Astrocyte of the spinal cord (primary cell): ENCODE data around the gene F8.
"Not testable (repeated sequence)": the region's sequence is repeated elsewhere in the genome, so short reads cannot be mapped to it uniquely, and the experiment has no call there.

Source experiments
- DNase-seq: peaks from one replicate; pipeline ENCODE4 v3.0.0; 2011; ENCODE audit warnings: low read depth, low spot score
- H3K4me3 ChIP-seq: 2 replicates; pipeline ENCODE4 v1.5.1; 2011; ENCODE audit warnings: low read depth, mild to moderate bottlenecking, low read length, moderate library complexity
- in situ Hi-C: cut with HindIII; loops from 2 replicates; pipeline ENCODE4 v1.10.0; 2017; ENCODE audit warnings: low sequenced_read_pairs
- TF ChIP-seq, protein P1 (sequence below): IDR thresholded peaks from 2 replicates; pipeline ENCODE4 v1.5.1; 2012; ENCODE audit warnings: low read depth, mild to moderate bottlenecking, low read length, inconsistent platforms

The F8 gene

DNA sequence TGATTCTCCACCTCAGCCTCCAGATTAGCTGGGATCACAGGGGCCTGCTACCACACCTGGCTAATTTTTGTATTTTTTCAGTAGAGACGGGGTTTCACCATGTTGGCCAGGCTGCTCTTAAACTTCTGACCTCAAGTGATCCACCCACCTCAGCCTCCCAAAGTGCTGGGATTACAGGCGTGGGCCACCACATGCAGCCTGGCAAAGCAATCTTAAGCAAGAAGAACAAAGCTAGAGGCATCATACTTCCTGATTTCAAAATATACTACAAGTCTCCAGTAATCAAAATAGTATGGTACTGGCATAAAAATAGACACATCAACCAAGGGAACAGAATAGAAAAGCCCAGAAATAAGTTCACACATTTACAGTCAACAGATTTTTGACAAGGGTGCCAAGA lies 149.2 kb downstream of the F8 start:
- DNase-seq = no peak
- TF ChIP-seq, protein P1, sequence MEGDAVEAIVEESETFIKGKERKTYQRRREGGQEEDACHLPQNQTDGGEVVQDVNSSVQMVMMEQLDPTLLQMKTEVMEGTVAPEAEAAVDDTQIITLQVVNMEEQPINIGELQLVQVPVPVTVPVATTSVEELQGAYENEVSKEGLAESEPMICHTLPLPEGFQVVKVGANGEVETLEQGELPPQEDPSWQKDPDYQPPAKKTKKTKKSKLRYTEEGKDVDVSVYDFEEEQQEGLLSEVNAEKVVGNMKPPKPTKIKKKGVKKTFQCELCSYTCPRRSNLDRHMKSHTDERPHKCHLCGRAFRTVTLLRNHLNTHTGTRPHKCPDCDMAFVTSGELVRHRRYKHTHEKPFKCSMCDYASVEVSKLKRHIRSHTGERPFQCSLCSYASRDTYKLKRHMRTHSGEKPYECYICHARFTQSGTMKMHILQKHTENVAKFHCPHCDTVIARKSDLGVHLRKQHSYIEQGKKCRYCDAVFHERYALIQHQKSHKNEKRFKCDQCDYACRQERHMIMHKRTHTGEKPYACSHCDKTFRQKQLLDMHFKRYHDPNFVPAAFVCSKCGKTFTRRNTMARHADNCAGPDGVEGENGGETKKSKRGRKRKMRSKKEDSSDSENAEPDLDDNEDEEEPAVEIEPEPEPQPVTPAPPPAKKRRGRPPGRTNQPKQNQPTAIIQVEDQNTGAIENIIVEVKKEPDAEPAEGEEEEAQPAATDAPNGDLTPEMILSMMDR = no peak
- H3K4me3 ChIP-seq = no peak overlapping the region
- in situ Hi-C loops = no loop called here

DNA sequence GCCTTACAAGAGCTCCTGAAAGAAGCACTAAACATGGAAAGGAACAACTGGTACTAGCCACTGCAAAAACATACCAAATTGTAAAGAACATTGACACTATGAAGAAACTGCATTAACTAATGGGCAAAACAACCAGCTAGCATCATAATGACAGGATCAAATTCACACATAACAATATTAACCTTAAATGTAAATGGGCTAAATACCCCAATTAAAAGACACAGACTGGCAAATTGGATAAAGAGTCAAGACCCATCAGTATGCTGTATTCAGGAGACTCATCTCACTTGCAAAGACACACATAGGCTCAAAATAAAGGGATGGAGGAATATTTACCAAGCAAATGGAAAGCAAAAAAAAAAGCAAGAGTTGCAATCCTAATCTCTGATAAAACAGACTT lies 154.0 kb downstream of the F8 start:
- in situ Hi-C loops, H3K4me3 ChIP-seq, DNase-seq: not testable (repeated sequence)

DNA sequence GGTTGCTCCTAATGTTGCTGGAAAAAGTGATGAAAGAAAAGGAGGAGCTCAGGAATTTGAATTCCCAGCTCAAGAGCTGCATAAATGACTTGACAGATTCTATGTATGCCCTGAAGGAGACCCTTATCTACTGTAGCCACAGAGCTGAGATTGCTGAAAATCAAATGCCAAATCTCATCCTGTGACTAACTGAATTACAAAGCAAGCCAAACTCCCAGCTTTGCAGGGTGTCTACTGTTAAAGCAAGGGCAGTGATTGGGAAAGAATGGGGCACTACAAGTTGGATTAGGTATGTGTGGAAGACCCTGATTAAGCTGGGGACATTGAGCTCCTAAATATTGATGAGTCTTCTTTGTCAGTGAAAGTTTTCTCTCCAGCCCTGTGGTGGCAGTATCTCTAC lies 167.3 kb downstream of the F8 start:
- no peak for DNase-seq
- in situ Hi-C loops = no loop called here
- TF ChIP-seq, protein P1 = no peak
- H3K4me3 ChIP-seq = no peak overlapping the region

DNA sequence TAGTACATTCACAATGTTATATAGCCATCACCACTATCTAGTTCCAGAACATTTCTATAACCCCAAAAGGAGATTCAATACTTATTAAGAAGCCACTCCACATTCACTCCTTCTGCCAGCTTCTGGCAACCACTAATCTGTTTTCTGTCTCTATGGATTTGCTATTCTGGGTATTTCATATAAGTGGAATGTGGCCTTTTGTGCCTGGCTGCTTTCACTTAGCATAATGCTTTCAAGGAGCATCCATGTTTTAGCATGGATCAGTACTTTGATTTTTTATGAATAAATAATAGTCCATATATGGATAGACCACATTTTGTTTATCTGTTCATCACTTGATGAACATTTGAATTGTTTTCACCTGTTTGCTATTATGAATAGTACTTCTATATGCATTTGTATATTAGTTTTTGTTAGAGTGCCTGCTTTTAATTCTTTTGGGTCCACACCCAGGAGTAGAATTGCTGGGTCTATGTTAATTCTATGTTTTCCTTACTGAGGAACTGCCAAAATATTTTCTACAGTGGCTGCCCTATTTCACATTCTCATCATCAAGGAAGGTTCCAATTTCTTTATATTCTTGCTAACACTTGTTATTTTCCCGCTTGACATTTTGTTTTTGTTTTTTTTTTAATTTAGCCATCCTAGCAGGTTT lies 171.4 kb downstream of the F8 start:
- no peak for DNase-seq
- no peak overlapping the region for H3K4me3 ChIP-seq
- in situ Hi-C loops = no loop called here
- TF ChIP-seq, protein P1 = no peak

DNA sequence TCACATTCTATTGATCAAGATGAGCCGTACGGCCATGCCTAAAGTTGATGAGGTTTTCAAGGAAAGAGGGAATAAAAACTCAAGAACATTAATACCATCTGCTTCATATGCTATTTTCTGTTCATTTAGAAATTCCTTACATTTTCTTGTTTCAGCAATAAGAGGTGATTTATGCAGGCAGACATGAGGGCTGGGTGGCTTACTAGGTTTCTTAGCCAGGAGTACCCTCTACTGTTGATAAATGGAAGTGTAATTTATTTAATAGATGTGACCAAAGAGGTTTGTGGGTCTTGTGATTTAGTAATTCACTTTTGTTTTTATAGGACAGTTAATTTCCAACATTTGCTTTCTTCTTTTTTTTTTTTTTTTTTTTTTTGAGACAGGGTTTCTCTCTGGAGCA lies 181.7 kb downstream of the F8 start:
- in situ Hi-C loops = no loop called here

DNA sequence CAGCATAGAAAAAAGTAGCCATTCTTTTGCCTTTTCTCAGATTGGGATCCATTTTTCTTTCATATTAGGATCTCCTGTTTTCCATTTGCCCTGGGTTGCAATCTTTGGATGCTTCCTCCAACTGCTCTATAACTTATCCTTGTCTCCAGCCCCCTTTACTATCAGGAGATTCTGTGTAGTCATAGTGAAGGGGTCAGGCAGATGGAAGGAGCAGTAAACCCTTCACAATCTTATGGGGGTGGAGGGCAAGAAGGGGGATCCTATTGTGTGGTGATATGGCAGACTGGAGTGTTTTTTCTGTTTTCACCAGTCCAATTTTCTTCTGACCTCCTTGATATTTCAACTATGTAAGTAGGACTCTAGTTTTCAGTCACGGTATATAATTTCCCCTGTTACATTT lies 186.4 kb downstream of the F8 start:
- TF ChIP-seq, protein P1 = no peak
- in situ Hi-C loops = no loop called here
- DNase-seq = no peak
- H3K4me3 ChIP-seq = no peak overlapping the region

More for the DNA sequence above, 181.7 kb downstream of the F8 start:
- H3K4me3 ChIP-seq = no peak overlapping the region
- TF ChIP-seq, protein P1 = peak; percentile 32
- peak; percentile 54 for DNase-seq

DNA sequence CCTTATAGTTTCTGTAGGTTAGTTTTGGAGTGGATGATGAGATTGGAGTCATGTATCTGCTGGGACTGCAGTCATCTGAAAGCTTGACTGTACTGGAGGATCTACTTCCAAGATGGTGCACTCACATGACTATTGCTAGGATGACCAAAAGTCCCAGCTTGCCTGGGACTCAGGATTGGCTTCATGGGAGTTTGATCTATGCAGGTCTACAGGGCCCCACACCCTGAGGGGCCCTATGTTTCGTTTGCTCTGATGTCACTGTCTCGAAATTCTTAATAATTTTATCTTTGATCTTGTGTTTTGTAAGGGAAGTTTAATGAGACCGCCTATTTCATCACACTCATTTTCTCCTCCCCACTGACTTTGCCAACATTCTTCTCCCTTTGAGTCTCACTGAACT lies 188.0 kb downstream of the F8 start, which contains the start of gene SMIM9:
Gene SMIM9 (minus strand): TSS at position 101 of the 400 bp plus-strand sequence. CDS start 3,806 bp downstream, outside the sequence.
- in situ Hi-C loops = no loop called here
- no peak within 1 kb of the TSS for H3K4me3 ChIP-seq
- TF ChIP-seq, protein P1 = no peak
- no peak for DNase-seq
